Measurements from ENCODE around the gene BST1. TPM values are rescaled to one million over a fixed set of nuclear protein-coding genes. Genes with fewer than 3 reads are reported as not detected.

Gene BST1
- total and polyA plus RNA-seq, 2 of the 8 experiments (the other 6 are each of a cell fraction or from before 2014, with no cell fraction given): 0.52 to 0.54 TPM

DNA sequence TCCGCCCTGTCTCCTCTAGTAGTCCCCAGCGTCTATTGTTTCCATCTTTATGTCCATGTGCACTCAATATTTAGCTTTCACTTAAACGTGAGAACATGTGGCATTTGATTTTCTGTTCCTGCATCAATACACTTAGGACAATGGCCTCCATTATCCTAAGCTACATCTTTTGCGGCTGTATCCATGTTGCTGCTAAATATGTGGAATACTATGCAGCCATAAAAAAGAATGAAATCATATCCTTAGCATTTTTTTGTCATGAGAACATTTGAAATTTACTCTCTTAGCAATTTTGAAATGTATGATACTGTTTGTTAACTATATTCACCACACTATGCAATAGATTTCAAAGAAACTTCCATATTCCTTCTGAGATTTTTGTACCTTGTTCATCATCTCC, 55.4 kb downstream of the BST1 start:
- no peaks in the 10 kb centered on the region for H3K4me1 ChIP-seq (replicated peaks in 1 of 4; ENCODE audit: control insufficient read depth in 3 of 4, insufficient read depth in 4 of 4, low read length in 3 of 4)
- no peaks in the 10 kb centered on the region for H3K23me2 ChIP-seq (ENCODE audit: low read depth, low read length)
- H4K8ac ChIP-seq (ENCODE audit: extremely low read depth, insufficient read depth, low read length): no peak overlapping the region
- no peak overlapping the region for H3K23ac ChIP-seq (ENCODE audit: insufficient read length)
- H2AK5ac ChIP-seq (ENCODE audit: low read depth, low read length): no peak overlapping the region
- TF ChIP-seq KDM1A (IDR thresholded peaks at IDR 0.05; ENCODE audit: borderline replicate concordance, low read length) (peak; percentile 56; the same call in 1 of the 2 replicates), SP1 (IDR thresholded peaks at IDR 0.05; ENCODE audit: low read depth, low read length) (no peak), CHD1 (IDR thresholded peaks at IDR 0.05; ENCODE audit: low read depth, low read length) (no peak), NANOG (IDR thresholded peaks at IDR 0.05; ENCODE audit: insufficient read depth, low read depth, low read length, poor library complexity, severe bottlenecking) (no peak), SIRT6 (IDR thresholded peaks at IDR 0.05; ENCODE audit: low read length) (no peak), EZH2 (IDR thresholded peaks at IDR 0.05; ENCODE audit: low read depth, low read length, severe bottlenecking) (no peak), RXRA (IDR thresholded peaks at IDR 0.05; ENCODE audit: insufficient read depth, low read depth, low read length) (no peak), MAFK (IDR thresholded peaks at IDR 0.05; ENCODE audit: low read depth, low read length) (no peak)
- DNase-seq (ENCODE audit: low read depth in 1 of 2, low spot score in 2 of 2) (no peak), FAIRE-seq (no peak)
- no peak overlapping the region for H3K56ac ChIP-seq (replicated peaks; ENCODE audit: insufficient read length, low read depth, low read length)
- 89% methylated on average over 4 of the region's 4 CpGs; no CpG with 5 or more reads in 1 of the 2 experiments for WGBS, 2 experiments (ENCODE audit: extremely low coverage in 1 of 2, insufficient coverage in 1 of 2, insufficient read length in 1 of 2, insufficient replicate concordance in 2 of 2, low coverage in 1 of 2, low lambda C conversion rate in 2 of 2, missing lambda C conversion rate in 1 of 2)
- no peaks in the 10 kb centered on the region for H4K20me1 ChIP-seq (replicated peaks in 1 of 2; ENCODE audit: control insufficient read depth in 1 of 2, insufficient read depth in 2 of 2, low read length in 2 of 2)
- no peak overlapping the region for H4K5ac ChIP-seq (ENCODE audit: insufficient read length, low read depth, low read length)
- no peak overlapping the region for H3K14ac ChIP-seq (ENCODE audit: insufficient read length)
- no peak overlapping the region for H2AFZ ChIP-seq (ENCODE audit: low read length)
- H3K79me1 ChIP-seq (ENCODE audit: low read depth, low read length): no peaks in the 10 kb centered on the region
- H2BK20ac ChIP-seq (ENCODE audit: low read length): no peak overlapping the region
- H3K27ac ChIP-seq (ENCODE audit: low read depth, low read length): no peak overlapping the region
- no peak overlapping the region for H2BK15ac ChIP-seq (ENCODE audit: low read length)
- ChIA-PET POLR2A (ENCODE audit: partially characterized antibody) (interaction anchor here (1.5 kb wide), 1 partner anchor 77 kb away, joined by 3 read pairs; the partner anchor contains the start of gene FAM200B), CTCF (ENCODE audit: partially characterized antibody) (interaction anchor here (0.6 to 3.9 kb wide), 3 partner anchors 10 to 220 kb away, joined by 4 to 21 read pairs (median 11); no protein-coding TSS in a partner anchor)
- H3K9ac ChIP-seq (replicated peaks in 1 of 4; ENCODE audit: extremely low read depth in 1 of 4, low read depth in 3 of 4, low read length in 3 of 4): no peak overlapping the region
- H4K91ac ChIP-seq (replicated peaks; ENCODE audit: insufficient read length, low read length): no peak overlapping the region
- no peak overlapping the region for H3K18ac ChIP-seq (ENCODE audit: extremely low read depth, low read length)
- no peaks in the 10 kb centered on the region for H3K9me3 ChIP-seq (ENCODE audit: insufficient read depth in 2 of 2, low read depth in 1 of 2, low read length in 1 of 2)
- no peaks in the 10 kb centered on the region for H3K79me2 ChIP-seq (ENCODE audit: control insufficient read depth in 1 of 2, insufficient read depth in 2 of 2, low read length in 2 of 2)
- no peak overlapping the region for H3K4ac ChIP-seq (replicated peaks; ENCODE audit: insufficient read length, low read depth, low read length)
- H3K4me2 ChIP-seq (ENCODE audit: insufficient read depth in 1 of 2, low read depth in 2 of 2, low read length in 2 of 2): no peak overlapping the region
- no peak overlapping the region for H2BK120ac ChIP-seq (replicated peaks; ENCODE audit: low read depth, low read length)
- no peak overlapping the region for H2BK5ac ChIP-seq (ENCODE audit: low read depth, low read length)
- no peak overlapping the region for H3K4me3 ChIP-seq (ENCODE audit: extremely low read depth in 1 of 4, insufficient read depth in 2 of 4, low read depth in 3 of 4, low read length in 4 of 4)
- H2BK12ac ChIP-seq (ENCODE audit: low read depth, low read length): no peak overlapping the region
- H3K36me3 ChIP-seq (ENCODE audit: control insufficient read depth in 2 of 4, insufficient read depth in 4 of 4, low read length in 3 of 4): no peaks in the 10 kb centered on the region
- no peaks in the 10 kb centered on the region for H3K27me3 ChIP-seq (replicated peaks in 1 of 4; ENCODE audit: control insufficient read depth in 3 of 4, extremely low read depth in 1 of 4, insufficient read depth in 3 of 4, low read length in 3 of 4)
